T-helper 1 cell treated with Interleukin-12 subunit alpha and Interleukin-12 subunit beta and Interleukin-4 antibody, amounts not matched to agents 30 μg/mL and 1 μg/mL, for 36 hours (primary cell): ENCODE measurements around the gene UBL3.

Experiments
- H3K27ac Mint-ChIP-seq: one replicate; pipeline ENCODE4 v1.8.0; 2021; ENCODE audit warnings: mild to moderate bottlenecking, mixed read lengths
- H3K27me3 Mint-ChIP-seq: one replicate; pipeline ENCODE4 v1.8.0; 2021; ENCODE audit warnings: low read depth, mixed read lengths
- H3K36me3 Mint-ChIP-seq: one replicate; pipeline ENCODE4 v1.8.0; 2021; ENCODE audit warnings: low read depth, mixed read lengths
- H3K4me1 Mint-ChIP-seq: one replicate; pipeline ENCODE4 v1.8.0; 2021; ENCODE audit warnings: low read depth, mixed read lengths
- H3K4me3 Mint-ChIP-seq: one replicate; pipeline ENCODE4 v1.8.0; 2021; ENCODE audit warnings: mild to moderate bottlenecking, moderate library complexity, mixed read lengths
- H3K9me3 Mint-ChIP-seq: one replicate; pipeline ENCODE4 v1.8.0; 2021; ENCODE audit warnings: mixed read lengths

Gene UBL3

GRCh38 chr13:29810898-29811297, 39.5 kb downstream of the UBL3 start:
- no peak overlapping the region for H3K27ac Mint-ChIP-seq
- H3K4me1 Mint-ChIP-seq: no peaks in the 10 kb centered on the region
- H3K4me3 Mint-ChIP-seq: no peak overlapping the region

GRCh38 chr13:29810145-29810742, 40.2 kb downstream of the UBL3 start:
- H3K27ac Mint-ChIP-seq: no peak overlapping the region
- no peaks in the 10 kb centered on the region for H3K27me3 Mint-ChIP-seq
- H3K4me3 Mint-ChIP-seq: no peak overlapping the region
- H3K4me1 Mint-ChIP-seq: no peaks in the 10 kb centered on the region
- H3K9me3 Mint-ChIP-seq: no peaks in the 10 kb centered on the region
- H3K36me3 Mint-ChIP-seq: no peaks in the 10 kb centered on the region

More at GRCh38 chr13:29810898-29811297, 39.5 kb downstream of the UBL3 start:
- H3K9me3 Mint-ChIP-seq: no peaks in the 10 kb centered on the region
- H3K36me3 Mint-ChIP-seq: no peaks in the 10 kb centered on the region
- H3K27me3 Mint-ChIP-seq: no peaks in the 10 kb centered on the region

- no peak overlapping the region for H3K4me3 Mint-ChIP-seq
- no peaks in the 10 kb centered on the region for H3K9me3 Mint-ChIP-seq
- no peaks in the 10 kb centered on the region for H3K27me3 Mint-ChIP-seq
- no peaks in the 10 kb centered on the region for H3K36me3 Mint-ChIP-seq
- no peak overlapping the region for H3K27ac Mint-ChIP-seq
- H3K4me1 Mint-ChIP-seq: no peaks in the 10 kb centered on the region
Observed at GRCh38 chr13:29808264-29808663, 42.2 kb downstream of the UBL3 start.

GRCh38 chr13:29805994-29806979, 44.1 kb downstream of the UBL3 start:
- no peak overlapping the region for H3K27ac Mint-ChIP-seq
- H3K9me3 Mint-ChIP-seq: no peaks in the 10 kb centered on the region
- no peaks in the 10 kb centered on the region for H3K27me3 Mint-ChIP-seq
- peaks cover 2% of the 10 kb centered on the region for H3K4me1 Mint-ChIP-seq
- no peaks in the 10 kb centered on the region for H3K36me3 Mint-ChIP-seq
- no peak overlapping the region for H3K4me3 Mint-ChIP-seq

- no peaks in the 10 kb centered on the region for H3K36me3 Mint-ChIP-seq
- H3K27ac Mint-ChIP-seq: no peak overlapping the region
- H3K27me3 Mint-ChIP-seq: no peaks in the 10 kb centered on the region
- no peak overlapping the region for H3K4me3 Mint-ChIP-seq
- H3K4me1 Mint-ChIP-seq: peaks cover 4% of the 10 kb centered on the region
- no peaks in the 10 kb centered on the region for H3K9me3 Mint-ChIP-seq
Observed at GRCh38 chr13:29803221-29803620, 47.2 kb downstream of the UBL3 start.

- Mint-ChIP-seq H3K9me3 (no peaks in the 10 kb centered on the region), H3K27ac (no peak overlapping the region)
Observed at GRCh38 chr13:29802621-29803020, 47.8 kb downstream of the UBL3 start.

GRCh38 chr13:29801737-29802305, 48.6 kb downstream of the UBL3 start:
- H3K4me1 Mint-ChIP-seq: peaks cover 4% of the 10 kb centered on the region
- no peaks in the 10 kb centered on the region for H3K27me3 Mint-ChIP-seq
- no peak overlapping the region for H3K27ac Mint-ChIP-seq
- H3K4me3 Mint-ChIP-seq: no peak overlapping the region
- no peaks in the 10 kb centered on the region for H3K9me3 Mint-ChIP-seq
- H3K36me3 Mint-ChIP-seq: no peaks in the 10 kb centered on the region

More at GRCh38 chr13:29802621-29803020, 47.8 kb downstream of the UBL3 start:
- Mint-ChIP-seq H3K27me3 (no peaks in the 10 kb centered on the region), H3K4me3 (no peak overlapping the region), H3K4me1 (peaks cover 4% of the 10 kb centered on the region), H3K36me3 (no peaks in the 10 kb centered on the region)

GRCh38 chr13:29801102-29801501, 49.3 kb downstream of the UBL3 start:
- Mint-ChIP-seq H3K27me3 (no peaks in the 10 kb centered on the region), H3K9me3 (no peaks in the 10 kb centered on the region), H3K36me3 (no peaks in the 10 kb centered on the region), H3K4me3 (no peak overlapping the region), H3K27ac (no peak overlapping the region), H3K4me1 (peaks cover 4% of the 10 kb centered on the region)

- H3K27ac Mint-ChIP-seq: no peak overlapping the region
Observed at GRCh38 chr13:29800687-29801086, 49.7 kb downstream of the UBL3 start.

GRCh38 chr13:29799041-29799440, 51.4 kb downstream of the UBL3 start:
- Mint-ChIP-seq H3K27me3 (no peaks in the 10 kb centered on the region), H3K9me3 (no peaks in the 10 kb centered on the region), H3K4me1 (peaks cover 4% of the 10 kb centered on the region), H3K36me3 (no peaks in the 10 kb centered on the region), H3K4me3 (no peak overlapping the region), H3K27ac (no peak overlapping the region)

More at GRCh38 chr13:29800687-29801086, 49.7 kb downstream of the UBL3 start:
- Mint-ChIP-seq H3K36me3 (no peaks in the 10 kb centered on the region), H3K4me3 (no peak overlapping the region), H3K9me3 (no peaks in the 10 kb centered on the region), H3K27me3 (no peaks in the 10 kb centered on the region), H3K4me1 (peaks cover 4% of the 10 kb centered on the region)

- Mint-ChIP-seq H3K27ac (no peak overlapping the region), H3K36me3 (no peaks in the 10 kb centered on the region), H3K4me1 (peaks cover 2% of the 10 kb centered on the region), H3K9me3 (no peaks in the 10 kb centered on the region), H3K4me3 (no peak overlapping the region), H3K27me3 (peaks cover 6% of the 10 kb centered on the region)
Observed at GRCh38 chr13:29791997-29792780, 58.2 kb downstream of the UBL3 start.

GRCh38 chr13:29791508-29791907, 58.9 kb downstream of the UBL3 start:
- Mint-ChIP-seq H3K36me3 (no peaks in the 10 kb centered on the region), H3K4me3 (no peak overlapping the region), H3K9me3 (no peaks in the 10 kb centered on the region), H3K27ac (no peak overlapping the region), H3K27me3 (peaks cover 6% of the 10 kb centered on the region), H3K4me1 (peaks cover 2% of the 10 kb centered on the region)

- Mint-ChIP-seq H3K4me1 (peaks cover 2% of the 10 kb centered on the region), H3K27me3 (peaks cover 6% of the 10 kb centered on the region)
Observed at GRCh38 chr13:29786698-29787097, 63.7 kb downstream of the UBL3 start.

GRCh38 chr13:29785978-29786377, 64.4 kb downstream of the UBL3 start:
- Mint-ChIP-seq H3K27me3 (peaks cover 3% of the 10 kb centered on the region), H3K27ac (no peak overlapping the region), H3K4me3 (no peak overlapping the region), H3K4me1 (peaks cover 2% of the 10 kb centered on the region), H3K36me3 (no peaks in the 10 kb centered on the region), H3K9me3 (no peaks in the 10 kb centered on the region)

More at GRCh38 chr13:29786698-29787097, 63.7 kb downstream of the UBL3 start:
- Mint-ChIP-seq H3K9me3 (no peaks in the 10 kb centered on the region), H3K27ac (no peak overlapping the region), H3K36me3 (no peaks in the 10 kb centered on the region), H3K4me3 (no peak overlapping the region)
